HL-60/S4 (cell line): ENCODE data around the gene NET1.

ENCODE experiments used
- in situ Hi-C: fragments of 300-500 bp; cut with MboI; formaldehyde crosslinking; loops from 2 replicates; pipeline ENCODE4 v1.14.3; 2022; ENCODE audit warnings: low sequenced_read_pairs

Gene NET1, protein sequence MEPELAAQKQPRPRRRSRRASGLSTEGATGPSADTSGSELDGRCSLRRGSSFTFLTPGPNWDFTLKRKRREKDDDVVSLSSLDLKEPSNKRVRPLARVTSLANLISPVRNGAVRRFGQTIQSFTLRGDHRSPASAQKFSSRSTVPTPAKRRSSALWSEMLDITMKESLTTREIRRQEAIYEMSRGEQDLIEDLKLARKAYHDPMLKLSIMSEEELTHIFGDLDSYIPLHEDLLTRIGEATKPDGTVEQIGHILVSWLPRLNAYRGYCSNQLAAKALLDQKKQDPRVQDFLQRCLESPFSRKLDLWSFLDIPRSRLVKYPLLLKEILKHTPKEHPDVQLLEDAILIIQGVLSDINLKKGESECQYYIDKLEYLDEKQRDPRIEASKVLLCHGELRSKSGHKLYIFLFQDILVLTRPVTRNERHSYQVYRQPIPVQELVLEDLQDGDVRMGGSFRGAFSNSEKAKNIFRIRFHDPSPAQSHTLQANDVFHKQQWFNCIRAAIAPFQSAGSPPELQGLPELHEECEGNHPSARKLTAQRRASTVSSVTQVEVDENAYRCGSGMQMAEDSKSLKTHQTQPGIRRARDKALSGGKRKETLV

DNA sequence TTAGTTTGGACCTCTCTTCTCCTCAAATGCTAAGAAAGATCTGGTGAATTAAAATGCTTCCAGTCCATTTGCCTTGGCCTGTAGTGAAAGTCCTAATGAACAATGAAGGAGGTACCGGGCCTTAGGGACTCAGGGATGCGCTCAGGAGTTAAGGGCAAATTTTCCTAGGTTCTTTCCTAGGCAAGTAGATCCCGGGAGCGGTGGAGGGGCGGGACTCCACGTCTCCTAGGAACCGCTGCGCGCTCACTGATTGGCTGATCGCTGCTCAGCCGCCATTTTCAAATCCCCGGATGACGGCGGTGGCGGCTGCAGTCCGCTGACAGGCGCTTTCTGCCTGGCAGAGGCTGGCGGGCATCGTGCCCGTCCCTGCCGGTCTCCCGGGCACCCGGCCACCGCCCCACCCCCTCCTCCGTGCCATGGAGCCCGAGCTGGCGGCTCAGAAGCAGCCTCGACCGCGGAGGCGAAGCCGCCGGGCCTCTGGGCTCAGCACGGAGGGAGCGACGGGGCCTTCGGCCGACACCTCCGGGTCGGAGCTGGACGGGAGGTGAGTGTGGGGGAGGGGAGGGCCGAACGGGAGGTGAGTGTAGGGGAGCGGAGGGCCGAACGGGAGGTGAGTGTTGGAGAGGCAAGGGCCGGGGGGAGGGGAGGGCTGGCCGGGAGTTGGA, at the start of gene NET1:
NET1 (plus strand) TSS at position 281 of the 665 bp plus-strand sequence; CDS start at position 417, 136 bp downstream.
- in situ Hi-C loops, result no loop called here

DNA sequence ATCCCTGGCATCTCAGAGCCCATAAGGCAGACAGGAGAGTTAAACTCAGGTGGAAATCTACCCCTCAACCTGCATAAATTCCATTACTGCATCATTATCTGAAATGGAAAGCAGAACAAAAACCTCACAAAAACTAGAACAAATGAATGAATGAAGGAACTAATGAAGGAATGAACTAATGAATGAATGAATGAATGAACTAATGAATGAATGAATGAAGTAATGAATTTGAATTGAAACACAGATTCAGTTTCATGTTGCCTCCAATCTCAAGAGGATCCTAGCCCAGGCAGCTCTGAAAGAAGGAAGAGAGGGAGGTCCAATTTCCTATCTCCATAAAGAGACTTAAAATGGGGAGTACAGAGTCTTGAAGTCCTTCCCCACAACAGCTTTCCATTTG, 49.5 kb upstream of the NET1 start:
- in situ Hi-C loops, result no loop called here

DNA sequence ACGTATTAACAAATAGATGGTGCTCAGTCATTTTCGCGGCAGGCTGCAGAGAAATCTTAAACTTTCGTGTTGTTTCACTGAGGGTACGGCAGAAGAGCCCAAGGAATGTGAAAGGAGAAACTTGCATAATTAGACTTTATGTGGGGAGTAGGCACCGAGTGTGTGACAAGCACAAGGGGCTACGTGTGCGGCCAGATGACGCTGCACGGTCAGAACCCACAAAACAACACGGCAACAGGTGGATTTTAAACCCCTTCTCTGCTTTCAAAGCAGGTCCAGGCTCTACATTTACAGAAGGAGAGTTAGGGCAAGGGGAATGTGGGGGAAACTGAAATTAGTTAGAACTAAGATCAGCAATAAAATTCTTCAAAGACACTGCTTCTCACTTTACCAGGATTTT, 48.0 kb upstream of the NET1 start:
- in situ Hi-C loops, result no loop called here

GRCh38 chr10:5364890-5365338, 47.4 kb upstream of the NET1 start, which contains the start of gene UCN3:
Gene UCN3, plus strand, starts transcription at chr10:5364966. Its CDS starts 8,755 bp downstream, at chr10:5373721.
- in situ Hi-C loops, result no loop called here

DNA sequence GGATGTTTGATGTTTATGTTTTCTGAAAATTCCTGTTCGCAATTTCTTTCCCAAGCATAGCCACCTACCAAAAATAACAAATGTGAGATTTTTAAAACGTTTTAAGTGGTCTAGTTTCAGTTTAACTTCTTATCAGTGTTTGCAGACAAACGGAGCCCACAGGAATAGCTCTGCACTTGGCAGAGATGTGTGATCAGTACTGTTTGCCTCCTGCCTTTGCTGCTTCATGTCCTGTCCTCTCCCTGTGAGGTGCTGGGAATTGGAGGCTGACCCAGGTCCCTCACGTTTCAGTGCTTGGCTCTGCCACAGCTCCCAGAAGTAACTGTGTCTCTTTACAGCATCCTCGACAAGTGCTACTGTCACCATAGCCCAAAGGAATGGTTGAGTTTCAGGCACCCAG, 46.4 kb upstream of the NET1 start:
- in situ Hi-C loops, result no loop called here

GRCh38 chr10:5369362-5370158, 42.8 kb upstream of the NET1 start:
- in situ Hi-C loops, result no loop called here

- in situ Hi-C loops, result no loop called here
Measured at GRCh38 chr10:5370493-5371352, 41.6 kb upstream of the NET1 start.

DNA sequence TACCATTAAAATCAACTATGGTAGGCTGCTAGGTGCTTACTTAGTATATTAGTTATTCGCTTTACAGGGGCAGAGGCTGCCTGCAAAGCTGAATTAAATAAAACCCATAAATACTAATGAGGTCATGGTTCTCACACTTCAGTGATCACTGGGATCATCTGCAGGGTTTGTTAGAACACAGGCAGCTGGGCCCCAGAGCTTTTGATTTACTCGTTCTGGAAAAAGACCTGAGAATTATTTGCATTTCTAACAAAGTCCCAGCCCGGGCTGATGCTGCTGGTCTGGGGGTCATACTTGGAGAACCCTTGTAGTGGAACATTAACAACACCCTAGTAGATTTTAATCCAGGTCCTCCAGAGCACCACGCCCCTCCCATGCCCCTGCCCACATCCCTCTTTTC, 39.0 kb upstream of the NET1 start:
- in situ Hi-C loops, result no loop called here

GRCh38 chr10:5373891-5374611, 38.3 kb upstream of the NET1 start:
- in situ Hi-C loops, result no loop called here

DNA sequence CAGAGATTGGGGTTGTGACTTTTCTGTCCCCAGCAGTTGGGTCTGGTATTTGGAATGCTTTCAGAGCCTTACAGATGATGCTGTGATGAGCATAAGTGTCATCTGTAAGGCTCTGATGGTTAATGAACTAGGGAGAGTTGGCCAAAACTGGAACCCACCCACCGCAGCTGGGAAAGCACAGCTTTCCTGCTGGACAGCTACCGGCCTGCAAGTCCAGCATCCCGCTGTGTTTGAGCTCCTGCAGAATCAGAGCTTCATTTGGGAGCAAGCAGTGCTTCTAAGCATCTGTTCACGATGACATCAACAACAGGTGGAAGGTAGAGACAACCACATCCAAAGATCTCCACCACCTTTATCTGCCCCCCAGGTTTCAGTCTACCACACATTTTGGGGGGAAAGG, 35.9 kb upstream of the NET1 start:
- in situ Hi-C loops, result loop anchor here (25.0 kb wide), 1 partner anchor 539 kb away; the partner anchor contains the start of gene AKR1E2

GRCh38 chr10:5379202-5379601, 33.2 kb upstream of the NET1 start:
- in situ Hi-C loops, result loop anchor here (25.0 kb wide), 1 partner anchor 542 kb away; the partner anchor contains the start of gene AKR1E2

GRCh38 chr10:5380395-5380794, 32.0 kb upstream of the NET1 start:
- in situ Hi-C loops, result loop anchor here (25.0 kb wide), 1 partner anchor 543 kb away; the partner anchor contains the start of gene AKR1E2

GRCh38 chr10:5381187-5381586, 31.2 kb upstream of the NET1 start:
- in situ Hi-C loops, result loop anchor here (25.0 kb wide), 1 partner anchor 544 kb away; the partner anchor contains the start of gene AKR1E2

- in situ Hi-C loops, result loop anchor here (25.0 kb wide), 1 partner anchor 548 kb away; the partner anchor contains the start of gene AKR1E2
Measured at GRCh38 chr10:5385224-5385623, 27.1 kb upstream of the NET1 start.

GRCh38 chr10:5387169-5387568, 25.2 kb upstream of the NET1 start:
- in situ Hi-C loops, result loop anchor here (25.0 kb wide), 1 partner anchor 550 kb away; the partner anchor contains the start of gene AKR1E2

- in situ Hi-C loops, result loop anchor here (25.0 kb wide), 1 partner anchor 553 kb away; the partner anchor contains the start of gene AKR1E2
Measured at GRCh38 chr10:5390607-5391205, 21.7 kb upstream of the NET1 start.

- in situ Hi-C loops, result loop anchor here (25.0 kb wide), 1 partner anchor 554 kb away; the partner anchor contains the start of gene AKR1E2
Measured at GRCh38 chr10:5391790-5392189, 20.6 kb upstream of the NET1 start.

DNA sequence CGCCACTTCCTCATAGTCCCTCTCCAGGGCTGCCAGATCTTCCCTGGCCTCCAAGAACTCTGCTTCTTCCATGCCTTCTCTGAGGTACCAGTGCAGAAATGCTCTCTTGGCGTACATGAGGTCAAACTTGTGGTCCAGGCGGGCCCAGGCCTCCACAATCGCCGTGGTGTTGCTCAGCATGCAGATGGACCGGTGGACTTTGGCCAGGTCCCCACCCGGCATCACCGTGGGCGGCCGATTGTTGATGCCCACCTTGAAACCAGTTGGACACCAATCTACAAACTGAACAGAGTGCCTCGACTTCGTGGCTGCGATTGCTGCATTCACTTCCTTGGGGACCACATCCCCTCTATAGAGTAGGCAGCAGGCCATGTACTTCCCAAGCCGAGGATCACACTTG, 18.8 kb upstream of the NET1 start:
- in situ Hi-C loops, result loop anchor here (25.0 kb wide), 1 partner anchor 556 kb away; the partner anchor contains the start of gene AKR1E2
